NOMO-1 treated with DMSO at 0.1 percent for 48 hours (cell line): ENCODE measurements around the gene WNT10A.

ENCODE experiments used
- DNase-seq: peaks from one replicate; lab custom pipeline; 2025; ENCODE audit not compliant: unreplicated experiment; lab: John Stamatoyannopoulos, UW

WNT10A gene

DNA sequence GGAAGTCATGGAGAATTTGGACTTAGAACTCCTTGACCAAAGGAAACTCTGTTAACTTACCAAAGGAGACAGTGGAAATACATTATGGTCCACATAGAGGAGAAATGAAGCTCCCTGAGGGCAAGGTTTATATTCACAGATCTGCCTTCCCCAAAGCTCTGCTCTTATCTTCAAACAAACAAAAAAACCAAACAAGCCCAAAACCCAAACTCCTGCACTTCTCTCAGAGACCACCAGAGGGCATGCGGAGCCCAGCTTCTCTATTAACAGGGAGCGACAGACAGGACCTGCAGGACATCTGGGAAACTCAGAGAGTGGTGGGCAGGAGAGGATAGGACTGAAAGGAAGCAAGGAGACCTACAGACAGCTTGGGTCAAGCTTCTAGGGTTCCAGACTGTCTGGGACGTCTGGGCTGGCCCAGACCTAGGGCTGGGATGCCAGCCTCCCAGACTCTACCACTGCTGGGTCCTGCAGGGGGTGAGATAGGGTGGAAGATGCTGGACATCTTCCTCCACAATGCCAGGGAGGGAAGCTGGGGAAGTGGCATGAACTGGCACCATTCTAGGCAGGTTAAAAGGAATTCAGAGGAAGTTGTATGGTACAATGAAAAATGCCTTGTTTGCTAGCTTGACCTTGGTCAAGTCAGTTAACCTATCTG, 4.0 kb upstream of the WNT10A start:
- peak; percentile 40 for DNase-seq

DNA sequence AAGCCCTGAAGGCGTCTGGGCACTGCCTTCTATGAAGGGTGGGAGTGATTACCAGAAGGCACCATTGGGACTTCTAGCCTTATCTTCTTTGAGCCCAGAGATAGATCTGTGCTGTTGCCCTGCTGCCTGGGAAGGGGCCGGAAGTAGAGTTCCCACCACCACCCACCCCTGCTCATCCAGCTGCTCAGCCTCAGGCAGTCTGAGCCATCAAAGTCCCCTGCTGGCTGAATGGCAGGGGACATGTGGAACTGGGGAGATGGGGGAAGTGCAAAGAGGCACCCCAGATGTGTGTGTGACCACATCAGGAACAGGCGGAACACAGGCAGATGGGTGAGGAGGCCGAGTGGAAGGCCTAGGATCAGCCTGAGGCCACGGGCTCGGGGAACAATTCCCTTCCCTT, 3.3 kb upstream of the WNT10A start:
- no peak for DNase-seq

DNA sequence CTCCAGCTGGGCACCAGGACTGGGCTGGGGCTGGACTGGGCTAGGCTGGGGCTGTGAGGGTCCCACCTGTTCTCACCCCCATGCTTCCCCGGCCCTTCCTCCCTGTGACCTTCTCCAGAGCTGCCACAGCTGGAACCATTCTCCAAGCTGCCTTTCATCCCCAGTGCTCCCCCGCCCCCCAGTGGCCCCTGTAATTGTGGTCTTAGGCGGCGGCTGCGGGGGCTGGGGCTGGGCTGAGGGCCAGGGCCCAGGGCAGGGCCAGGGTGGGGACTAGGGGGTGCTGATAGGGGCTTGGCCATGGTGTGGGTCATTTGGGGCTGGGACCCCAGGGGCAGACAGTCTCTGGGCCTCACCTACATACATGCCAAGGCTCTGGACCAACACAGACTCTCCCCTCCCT, 2.8 kb upstream of the WNT10A start:
- no peak for DNase-seq

DNA sequence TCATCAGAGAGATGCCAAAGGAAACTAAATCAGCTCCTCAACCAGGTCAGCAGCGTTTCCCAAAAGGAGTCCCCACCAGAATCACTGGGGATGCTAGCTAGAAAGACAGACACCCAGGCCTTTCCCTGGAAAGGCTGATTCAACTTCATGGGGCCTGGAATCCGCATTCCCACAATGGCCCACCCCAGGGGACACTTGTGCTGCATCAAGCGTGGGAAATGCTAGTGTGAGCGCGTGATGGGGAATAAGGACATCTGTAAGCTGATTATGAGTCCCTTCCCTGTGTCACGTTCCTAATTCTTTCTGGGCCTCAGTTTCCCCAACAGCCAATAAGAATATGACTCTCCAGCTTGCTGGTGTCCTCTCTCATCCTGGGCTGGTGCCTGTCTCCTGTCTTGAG, 2.2 kb upstream of the WNT10A start:
- DNase-seq = no peak

DNA sequence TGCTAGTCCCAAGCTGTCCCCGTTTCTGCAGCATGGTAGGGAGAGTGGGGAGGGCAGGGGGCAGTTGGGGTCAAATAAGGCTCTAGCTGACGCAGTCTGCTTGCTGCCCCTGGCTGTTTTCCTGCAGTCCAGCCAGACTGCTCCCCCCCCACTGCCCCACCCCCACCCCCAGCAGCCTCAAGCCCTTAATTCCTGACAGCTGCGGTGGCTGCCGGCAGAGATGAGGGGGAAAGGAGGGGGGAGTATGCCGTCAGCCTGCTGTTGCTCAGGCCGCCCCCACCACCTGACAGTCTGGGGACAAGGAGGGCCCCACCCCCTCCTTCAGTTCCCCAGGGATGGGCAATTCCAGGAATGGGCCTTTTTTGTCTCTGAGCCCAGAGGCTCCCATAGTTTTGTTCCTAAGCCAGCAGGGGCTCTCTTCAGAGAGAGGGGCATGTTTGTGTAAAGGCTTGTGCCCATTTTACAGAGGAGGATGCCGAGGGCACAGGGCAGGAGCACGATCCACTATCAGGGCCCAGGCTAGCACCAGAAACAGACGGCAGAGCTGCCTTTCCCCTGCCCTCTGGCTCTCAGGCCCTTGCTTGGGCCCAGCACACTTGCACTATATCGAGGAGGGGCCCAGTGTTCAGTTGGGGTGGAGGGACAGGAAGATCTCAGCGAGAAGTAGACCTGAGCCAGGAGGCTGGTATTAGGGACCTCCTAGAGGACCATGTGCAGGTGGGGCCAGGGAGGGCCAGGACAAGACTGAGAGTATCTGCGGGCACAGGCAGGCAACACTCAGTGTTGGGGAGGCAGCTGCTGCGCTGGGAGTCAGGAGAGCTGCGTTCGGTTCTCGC, 1.5 kb upstream of the WNT10A start:
- DNase-seq = no peak

DNA sequence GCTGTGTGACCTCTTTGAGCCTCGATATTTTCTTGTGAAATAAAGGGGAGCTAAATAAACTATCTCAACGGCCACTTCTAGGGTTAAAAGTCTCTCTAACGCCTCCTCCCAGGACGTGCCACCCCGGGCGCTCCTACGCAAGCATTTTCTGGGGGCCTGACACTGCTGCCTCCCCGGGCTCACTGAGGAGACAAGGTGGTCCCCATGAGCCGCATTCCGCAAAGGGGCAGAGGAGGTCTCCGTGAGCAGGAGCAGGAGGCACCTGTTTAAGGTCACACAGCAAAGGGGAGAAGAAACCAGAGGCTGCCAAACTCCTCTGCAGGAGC, 913 bp upstream of the WNT10A start:
- DNase-seq = no peak

DNA sequence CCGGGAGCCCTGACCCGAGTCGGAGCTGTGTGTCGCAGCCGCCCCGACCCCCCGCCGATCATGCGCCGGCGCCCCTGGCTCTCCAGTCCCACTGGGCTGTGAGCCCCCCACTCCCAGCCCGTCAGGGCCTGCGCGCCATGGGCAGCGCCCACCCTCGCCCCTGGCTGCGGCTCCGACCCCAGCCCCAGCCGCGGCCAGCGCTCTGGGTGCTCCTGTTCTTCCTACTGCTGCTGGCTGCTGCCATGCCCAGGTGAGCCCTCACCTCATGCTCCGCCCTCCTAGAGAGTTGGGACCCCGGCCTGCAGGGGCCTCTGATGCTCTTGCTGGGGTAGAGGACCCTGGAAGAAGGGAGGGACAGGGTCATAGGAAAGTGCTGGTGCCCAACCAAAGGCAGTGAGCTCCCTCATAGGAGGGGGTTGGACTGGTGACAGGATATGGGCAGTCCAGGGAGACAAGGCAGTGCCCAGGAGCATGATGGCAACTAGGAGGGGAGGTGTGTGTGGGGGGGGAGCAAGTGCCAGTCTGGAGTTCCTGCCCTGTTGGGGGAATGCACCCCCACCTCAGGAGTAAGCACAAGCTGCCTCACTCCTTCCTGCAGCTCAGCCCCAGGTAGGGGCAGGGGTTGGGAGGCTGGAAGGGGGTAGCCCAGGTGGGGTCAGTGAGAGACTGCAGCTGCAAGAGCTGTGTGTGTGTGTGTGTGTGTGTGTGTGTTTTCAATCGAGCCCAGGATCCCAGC, 375 bp downstream of the WNT10A start:
- DNase-seq = no peak

DNA sequence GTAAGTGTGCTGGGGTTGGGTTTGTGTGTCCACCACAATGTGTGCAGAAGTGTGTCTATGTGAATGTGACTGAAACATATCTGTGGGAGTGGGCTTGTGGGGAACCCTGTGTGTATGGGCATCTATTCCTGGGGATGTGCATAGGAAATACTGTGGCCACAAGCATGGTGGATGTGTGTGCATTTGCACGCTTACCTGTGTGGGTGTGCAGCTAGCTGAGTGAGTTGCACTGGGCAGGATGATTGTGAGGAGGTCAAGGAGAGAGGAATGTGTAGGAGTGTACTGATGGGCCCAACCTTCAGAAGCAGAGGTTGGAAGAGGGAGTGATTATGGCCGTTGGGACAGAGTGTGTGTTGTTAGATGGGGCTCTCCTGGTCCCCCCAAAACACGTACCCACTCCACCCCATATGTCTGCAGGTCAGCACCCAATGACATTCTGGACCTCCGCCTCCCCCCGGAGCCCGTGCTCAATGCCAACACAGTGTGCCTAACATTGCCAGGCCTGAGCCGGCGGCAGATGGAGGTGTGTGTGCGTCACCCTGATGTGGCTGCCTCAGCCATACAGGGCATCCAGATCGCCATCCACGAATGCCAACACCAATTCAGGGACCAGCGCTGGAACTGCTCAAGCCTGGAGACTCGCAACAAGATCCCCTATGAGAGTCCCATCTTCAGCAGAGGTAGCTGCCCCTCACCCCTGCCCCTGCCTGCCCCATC, 1.2 kb downstream of the WNT10A start:
- no peak for DNase-seq

DNA sequence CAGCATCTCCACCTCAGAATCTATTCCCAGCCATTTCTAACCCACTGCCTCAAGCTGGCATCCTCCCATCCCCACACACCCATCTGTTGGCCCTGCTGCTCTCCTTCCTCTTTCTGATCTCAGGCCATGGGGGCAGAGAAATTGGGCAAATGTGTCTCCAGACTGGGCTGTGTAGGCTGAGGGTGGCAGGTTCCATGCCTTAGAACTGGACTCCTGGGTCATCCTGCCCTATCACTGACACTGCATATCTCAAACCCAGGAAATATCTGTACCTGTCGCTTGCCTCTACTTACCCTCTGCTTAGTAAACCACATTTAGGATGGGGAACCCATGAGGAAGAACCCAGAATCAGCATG, 1.8 kb downstream of the WNT10A start:
- DNase-seq = no peak

DNA sequence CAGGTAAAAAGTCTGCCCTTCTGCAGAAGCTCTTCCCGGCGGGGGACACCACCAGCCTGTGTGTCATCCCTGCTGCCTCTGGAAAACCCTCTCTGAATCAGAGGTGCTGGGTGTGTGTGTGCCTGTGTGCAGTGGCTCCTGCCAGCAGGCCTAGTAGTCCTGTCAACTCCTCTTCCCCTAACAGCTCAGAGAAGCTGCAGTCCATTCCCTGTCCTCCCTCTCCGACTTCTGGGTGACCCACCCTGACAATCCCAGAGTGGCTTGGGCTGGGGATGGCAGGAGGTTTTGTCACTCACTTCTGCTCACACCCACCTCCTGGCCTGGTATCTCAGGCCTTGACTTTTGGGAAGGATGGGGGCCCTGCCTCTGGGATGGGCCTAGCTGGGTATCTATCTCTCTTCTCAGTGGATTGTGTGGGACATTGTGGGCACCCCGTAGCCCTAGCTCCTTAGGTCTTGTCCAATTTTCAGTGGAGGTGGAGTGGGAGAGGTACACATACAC, 2.3 kb downstream of the WNT10A start:
- no peak for DNase-seq

DNA sequence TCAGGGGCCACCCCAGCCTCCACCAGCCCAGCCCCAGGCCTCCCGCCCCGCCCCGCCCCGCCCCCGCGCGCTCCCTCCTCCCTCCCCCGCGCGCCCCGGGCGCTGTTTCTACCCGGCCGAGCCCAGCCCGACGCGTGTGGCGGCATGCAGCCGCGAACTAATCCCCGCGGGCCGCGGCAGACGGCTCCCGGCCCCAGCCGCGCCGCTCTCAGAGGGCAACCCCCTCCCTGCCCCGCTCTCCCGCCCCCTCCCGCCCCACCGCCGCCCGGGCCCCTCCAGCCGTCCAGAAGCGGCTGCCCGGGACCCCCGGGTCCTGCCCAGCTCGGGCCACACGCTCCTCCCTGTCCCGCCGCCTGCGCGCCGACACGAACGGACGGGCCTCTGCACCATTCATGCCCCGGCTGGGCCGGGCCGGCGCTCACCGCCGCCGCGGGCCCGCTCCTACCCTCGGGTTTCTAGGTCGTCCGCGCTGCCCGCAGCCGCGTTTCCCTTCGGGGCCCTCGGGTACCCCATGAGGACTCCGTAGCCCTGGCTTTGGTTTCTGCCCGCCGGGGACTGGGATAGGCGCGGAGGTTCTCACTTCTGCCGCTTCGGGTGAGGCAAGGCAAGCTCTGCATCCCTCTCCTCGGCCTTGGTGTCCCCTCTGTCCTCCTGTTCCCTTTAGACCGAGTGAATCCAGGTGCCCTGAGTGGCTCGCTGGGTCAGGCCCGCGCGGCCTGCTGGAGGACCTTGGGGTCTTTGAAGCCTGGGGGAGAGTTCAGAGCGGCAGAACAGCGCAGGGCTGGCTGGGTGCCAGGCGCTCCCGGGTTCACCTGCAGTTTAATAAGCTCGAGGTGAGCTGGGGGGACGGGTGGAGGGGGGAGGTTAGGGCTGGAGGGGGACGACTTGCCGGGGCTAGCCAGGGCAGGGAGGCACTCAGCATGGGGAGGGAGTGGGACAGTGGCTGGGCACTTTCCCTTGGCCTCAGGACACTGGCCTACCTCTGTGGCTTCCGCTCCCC, 3.1 kb downstream of the WNT10A start:
- DNase-seq = no peak

DNA sequence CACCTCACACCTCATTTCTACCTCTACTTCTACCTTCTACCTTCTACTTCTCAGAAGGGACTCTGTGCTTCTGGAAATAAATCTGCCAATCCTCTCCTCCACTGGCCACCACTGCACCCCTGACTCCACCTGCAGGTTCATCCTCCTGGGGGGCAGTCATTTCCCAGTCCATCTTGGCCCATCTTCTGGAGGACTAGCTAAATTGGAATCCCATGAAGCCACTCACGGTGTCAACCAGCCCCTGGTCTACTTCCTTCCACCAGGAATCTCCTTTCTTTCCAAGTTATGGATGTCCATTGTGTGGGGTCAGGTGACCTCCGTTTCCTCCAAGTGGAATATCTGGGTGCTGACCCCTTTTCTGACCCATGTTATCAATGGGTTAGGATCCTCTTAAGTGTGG, 3.9 kb downstream of the WNT10A start:
- DNase-seq = no peak

DNA sequence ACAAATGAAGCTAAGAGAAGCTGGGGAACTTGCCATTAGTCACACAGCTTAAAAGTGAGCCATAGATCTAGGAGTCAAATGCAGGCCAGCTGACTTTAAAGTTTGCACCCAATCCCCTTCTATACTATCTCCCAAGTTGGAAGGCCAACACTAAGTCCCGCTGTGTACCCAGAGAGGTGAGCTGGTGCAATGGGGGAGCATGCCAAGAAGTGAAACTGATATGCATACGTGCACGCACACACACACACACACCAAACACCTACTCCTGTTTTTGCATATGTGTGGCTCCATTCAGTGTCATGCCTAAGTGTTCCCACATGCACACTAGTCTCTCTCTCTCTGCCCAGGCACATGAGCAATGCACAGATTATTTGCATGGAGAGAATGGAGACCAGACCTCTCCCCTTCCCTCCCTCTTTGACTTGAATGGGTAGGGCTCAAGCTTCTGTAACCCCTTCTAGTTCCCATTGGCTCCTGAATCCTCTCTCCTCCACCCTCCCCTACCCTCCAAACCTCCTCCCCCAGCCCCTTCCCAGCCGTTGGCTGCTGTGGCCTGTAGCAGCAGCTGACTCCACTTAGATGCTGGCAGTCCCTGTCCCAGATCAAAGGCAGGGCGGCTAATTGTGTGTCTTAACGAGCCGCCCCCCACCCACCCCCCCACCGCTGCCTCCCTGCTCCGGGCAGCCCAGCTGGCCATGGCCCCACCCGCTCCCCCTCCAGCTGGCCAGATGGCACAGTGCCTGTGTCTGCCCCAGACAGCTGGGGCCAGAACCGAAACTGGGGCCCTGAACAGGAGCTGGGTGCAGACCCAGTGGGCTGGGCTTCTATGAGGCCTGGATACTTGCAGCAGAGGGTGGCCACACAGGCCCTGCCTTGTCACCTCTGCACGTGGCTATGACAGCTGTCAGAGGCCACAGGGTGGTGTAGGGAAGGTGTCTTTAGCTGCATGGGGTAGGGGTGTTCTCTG, 5.6 kb downstream of the WNT10A start:
- no peak for DNase-seq

DNA sequence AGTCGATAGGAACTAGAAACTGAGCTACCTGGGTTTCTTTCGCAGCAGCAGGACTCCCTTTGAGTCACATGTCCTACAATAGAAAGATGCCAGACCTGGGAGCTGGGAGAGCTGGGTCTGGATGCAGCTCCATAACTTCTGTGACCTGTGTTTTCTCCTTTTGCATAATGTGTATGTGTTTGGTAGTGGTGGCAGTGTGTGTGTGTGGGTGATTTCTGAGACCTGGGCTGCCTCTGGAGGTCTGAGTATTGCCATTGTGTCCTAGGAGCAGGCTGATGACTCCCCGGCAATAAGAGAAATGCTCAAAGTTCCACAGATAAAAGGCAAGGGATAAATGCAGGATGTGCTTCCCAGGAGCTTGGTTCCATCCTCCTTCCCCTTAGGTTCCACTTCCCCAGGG, 6.4 kb downstream of the WNT10A start:
- DNase-seq = no peak

DNA sequence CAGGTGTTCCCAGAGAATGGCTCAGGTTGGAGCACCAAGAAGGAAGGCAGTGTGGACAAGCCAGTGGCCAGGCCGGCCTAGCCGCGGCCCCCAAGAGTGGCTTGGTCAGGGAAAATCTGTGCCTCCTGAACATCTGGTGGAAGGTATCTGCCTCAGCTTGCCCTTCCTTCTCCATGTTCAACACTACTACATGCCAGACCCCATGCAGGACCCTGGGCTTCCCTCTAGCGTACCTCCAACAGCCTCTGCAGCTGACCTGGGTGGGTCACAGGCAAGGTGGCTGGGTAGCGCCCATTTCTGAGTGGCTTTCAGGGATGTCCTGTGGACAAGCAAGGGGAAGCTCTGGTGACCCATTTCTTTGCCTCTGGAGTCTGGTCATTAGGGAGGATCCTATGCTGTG, 7.7 kb downstream of the WNT10A start:
- DNase-seq = no peak

DNA sequence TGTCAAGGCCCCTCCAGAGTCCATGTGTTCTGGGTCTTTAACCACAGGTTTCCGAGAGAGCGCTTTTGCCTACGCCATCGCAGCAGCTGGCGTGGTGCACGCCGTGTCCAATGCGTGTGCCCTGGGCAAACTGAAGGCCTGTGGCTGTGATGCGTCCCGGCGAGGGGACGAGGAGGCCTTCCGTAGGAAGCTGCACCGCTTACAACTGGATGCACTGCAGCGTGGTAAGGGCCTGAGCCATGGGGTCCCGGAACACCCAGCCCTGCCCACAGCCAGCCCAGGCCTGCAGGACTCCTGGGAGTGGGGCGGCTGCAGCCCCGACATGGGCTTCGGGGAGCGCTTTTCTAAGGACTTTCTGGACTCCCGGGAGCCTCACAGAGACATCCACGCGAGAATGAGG, 9.3 kb downstream of the WNT10A start:
- DNase-seq = no peak

DNA sequence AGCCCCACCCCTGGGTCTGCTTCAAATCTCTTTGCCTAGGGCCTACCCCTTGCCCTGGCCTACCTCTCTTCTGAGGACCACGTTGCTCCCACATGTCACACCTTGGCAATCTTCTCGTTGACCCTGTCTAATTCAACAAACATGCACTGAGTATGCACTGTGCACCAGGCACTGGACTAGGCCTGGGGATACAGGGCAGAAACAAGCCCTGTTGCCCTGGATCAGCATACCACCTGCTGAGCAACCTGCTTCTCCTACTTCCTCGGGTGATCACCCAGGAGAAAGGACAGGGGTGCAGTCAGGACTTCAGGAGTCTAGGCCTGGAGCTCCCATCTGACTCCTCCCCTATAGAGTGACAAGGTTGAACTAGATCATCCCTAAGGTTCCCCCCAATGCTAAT, 9.7 kb downstream of the WNT10A start:
- DNase-seq = no peak

DNA sequence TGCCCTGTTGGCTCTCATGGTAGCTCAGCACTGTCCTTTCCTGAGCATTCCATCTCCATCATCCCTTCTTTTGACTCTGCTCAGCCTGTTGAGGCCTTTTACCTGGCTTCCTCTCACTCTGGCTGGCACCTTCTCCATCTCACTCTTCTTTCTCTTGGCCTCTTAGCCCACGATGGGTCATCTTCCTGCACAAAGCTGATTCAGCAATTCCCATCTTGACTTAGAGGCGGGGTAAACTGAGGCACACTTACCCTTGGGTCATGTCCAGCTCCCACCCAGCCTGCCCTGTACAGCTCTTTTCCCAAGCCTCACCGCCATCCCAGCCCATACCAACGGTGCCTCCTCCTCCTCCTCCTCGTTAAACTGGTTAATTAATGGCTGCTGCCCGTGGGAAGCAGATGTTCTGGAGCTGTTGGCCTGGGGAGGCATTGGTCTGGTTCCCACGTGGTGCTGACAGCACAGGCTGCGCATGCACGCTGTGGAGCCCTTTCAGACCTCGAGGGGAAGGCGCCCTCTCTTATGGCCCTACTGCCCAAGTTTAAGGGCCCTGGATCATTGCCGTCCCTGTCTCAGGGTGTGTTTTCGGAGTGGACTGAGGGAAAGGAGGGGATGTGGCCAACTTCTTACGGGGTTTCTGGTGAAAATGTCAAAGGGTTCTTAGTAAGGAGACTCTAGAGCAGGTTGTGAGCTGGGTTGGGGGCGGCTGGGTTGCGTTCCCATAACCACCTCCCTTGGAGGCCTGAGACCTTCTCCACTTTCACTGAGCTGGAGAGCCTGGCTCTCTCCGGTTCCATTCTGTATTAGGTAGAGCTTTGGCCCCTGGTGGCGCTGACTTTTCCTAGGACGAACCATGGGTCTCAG, 10.9 kb downstream of the WNT10A start:
- DNase-seq = no peak
